HG02870 (cell line): ENCODE data around the gene AMBP.
"Not testable (repeated sequence)": the region's sequence is repeated elsewhere in the genome, so short reads cannot be mapped to it uniquely, and the experiment has no call there.

Experiments used
- ATAC-seq: cut with Tn5 transposase; IDR thresholded peaks from one replicate; pipeline ENCODE4 v1.9.1; 2021; ENCODE audit warnings: mild to moderate bottlenecking, moderate library complexity; ENCODE audit not compliant: unreplicated experiment

Gene AMBP

GRCh38 chr9:114092336-114092735 lies 14.2 kb upstream of the AMBP start:
- ATAC-seq = no peak

GRCh38 chr9:114091711-114092110 lies 13.6 kb upstream of the AMBP start:
- no peak for ATAC-seq

- ATAC-seq = no peak
Measured at GRCh38 chr9:114090798-114091197, 12.7 kb upstream of the AMBP start.

GRCh38 chr9:114089206-114089840 lies 11.2 kb upstream of the AMBP start:
- ATAC-seq = no peak

- ATAC-seq = no peak
Measured at GRCh38 chr9:114088571-114089170, 10.6 kb upstream of the AMBP start.

GRCh38 chr9:114087721-114088120 lies 9.6 kb upstream of the AMBP start:
- no peak for ATAC-seq

- no peak for ATAC-seq
Measured at GRCh38 chr9:114086607-114087006, 8.5 kb upstream of the AMBP start.

- no peak for ATAC-seq
Measured at GRCh38 chr9:114086009-114086408, 7.9 kb upstream of the AMBP start.

GRCh38 chr9:114085387-114085789 lies 7.3 kb upstream of the AMBP start:
- no peak for ATAC-seq

- no peak for ATAC-seq
Measured at GRCh38 chr9:114084282-114085073, 6.4 kb upstream of the AMBP start.

GRCh38 chr9:114083666-114084065 lies 5.6 kb upstream of the AMBP start:
- no peak for ATAC-seq

- not testable (repeated sequence) for ATAC-seq
Measured at GRCh38 chr9:114082763-114083412, 4.8 kb upstream of the AMBP start.

- ATAC-seq = peak; percentile 79
Measured at GRCh38 chr9:114082017-114082762, 4.1 kb upstream of the AMBP start.

- no peak for ATAC-seq
Measured at GRCh38 chr9:114081441-114082016, 3.4 kb upstream of the AMBP start.

- ATAC-seq = no peak
Measured at GRCh38 chr9:114080773-114081440, 2.8 kb upstream of the AMBP start.

- ATAC-seq = no peak
Measured at GRCh38 chr9:114080195-114080772, 2.2 kb upstream of the AMBP start.

GRCh38 chr9:114078781-114079156 lies 669 bp upstream of the AMBP start:
- ATAC-seq = no peak

GRCh38 chr9:114077162-114077837 lies 800 bp downstream of the AMBP start:
- ATAC-seq = no peak
